Hepatocyte (in vitro differentiated cells): Measurements from ENCODE around the gene USH2A.

ENCODE experiments used
- EZH2 ChIP-seq: fragments of 200-600 bp; sonication (generic); IDR thresholded peaks from 2 replicates; pipeline ENCODE4 v1.6.1; 2016; ENCODE audit warnings: antibody characterized with exemption, mild to moderate bottlenecking, borderline replicate concordance
- TF ChIP-seq, protein P1 (sequence below): fragments of 200-600 bp; sonication (generic); IDR thresholded peaks from 2 replicates; pipeline ENCODE4 v1.5.1; 2016; ENCODE audit warnings: antibody characterized with exemption, mild to moderate bottlenecking; ENCODE audit not compliant: poor library complexity

DNA sequence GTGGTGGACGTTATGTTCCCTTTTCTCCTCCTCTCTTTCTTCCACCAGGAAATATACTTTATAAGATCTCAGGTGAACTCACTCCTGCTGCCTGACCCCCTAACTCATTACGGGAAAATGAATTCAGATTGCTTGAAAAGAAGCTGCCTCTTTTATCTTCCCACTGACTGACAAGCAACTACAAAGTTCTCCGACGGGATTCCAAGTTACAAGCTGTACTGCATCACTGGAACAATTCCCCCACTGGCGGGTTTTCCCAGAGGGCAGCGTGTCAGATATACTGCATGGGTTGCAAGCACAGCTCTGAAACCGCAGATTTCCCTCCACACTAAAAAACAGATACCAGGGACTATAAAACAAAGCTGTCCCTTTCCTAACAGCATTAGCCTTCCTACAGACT, 465.6 kb downstream of the USH2A start:
- TF ChIP-seq, protein P1, sequence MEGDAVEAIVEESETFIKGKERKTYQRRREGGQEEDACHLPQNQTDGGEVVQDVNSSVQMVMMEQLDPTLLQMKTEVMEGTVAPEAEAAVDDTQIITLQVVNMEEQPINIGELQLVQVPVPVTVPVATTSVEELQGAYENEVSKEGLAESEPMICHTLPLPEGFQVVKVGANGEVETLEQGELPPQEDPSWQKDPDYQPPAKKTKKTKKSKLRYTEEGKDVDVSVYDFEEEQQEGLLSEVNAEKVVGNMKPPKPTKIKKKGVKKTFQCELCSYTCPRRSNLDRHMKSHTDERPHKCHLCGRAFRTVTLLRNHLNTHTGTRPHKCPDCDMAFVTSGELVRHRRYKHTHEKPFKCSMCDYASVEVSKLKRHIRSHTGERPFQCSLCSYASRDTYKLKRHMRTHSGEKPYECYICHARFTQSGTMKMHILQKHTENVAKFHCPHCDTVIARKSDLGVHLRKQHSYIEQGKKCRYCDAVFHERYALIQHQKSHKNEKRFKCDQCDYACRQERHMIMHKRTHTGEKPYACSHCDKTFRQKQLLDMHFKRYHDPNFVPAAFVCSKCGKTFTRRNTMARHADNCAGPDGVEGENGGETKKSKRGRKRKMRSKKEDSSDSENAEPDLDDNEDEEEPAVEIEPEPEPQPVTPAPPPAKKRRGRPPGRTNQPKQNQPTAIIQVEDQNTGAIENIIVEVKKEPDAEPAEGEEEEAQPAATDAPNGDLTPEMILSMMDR: no peak
- no peak for TF ChIP-seq EZH2
